ENCODE results near the gene NIP7.

DNA sequence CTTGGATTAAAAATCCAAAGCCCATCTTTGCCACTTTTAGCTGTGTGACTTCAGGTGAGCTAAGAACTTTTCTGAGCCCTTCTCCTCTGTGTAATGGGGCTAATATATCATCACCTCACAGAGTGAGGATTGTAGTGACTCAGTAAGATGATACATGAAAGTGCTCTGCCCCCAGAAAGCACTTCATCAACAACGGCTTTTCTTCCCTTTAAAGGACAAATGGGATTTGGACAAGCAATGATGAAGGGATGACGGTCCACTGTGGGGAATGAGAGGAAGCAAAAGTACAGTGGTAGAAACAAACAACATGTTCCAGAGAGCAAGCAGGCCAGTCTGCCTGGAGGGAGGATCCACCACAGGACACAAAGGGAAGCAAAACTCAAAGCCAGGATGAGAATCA is 26.3 kb downstream of the NIP7 start:
- TF ChIP-seq POLR2A (IDR thresholded peaks at IDR 0.05), result no peak
- TF ChIP-seq, protein P1, sequence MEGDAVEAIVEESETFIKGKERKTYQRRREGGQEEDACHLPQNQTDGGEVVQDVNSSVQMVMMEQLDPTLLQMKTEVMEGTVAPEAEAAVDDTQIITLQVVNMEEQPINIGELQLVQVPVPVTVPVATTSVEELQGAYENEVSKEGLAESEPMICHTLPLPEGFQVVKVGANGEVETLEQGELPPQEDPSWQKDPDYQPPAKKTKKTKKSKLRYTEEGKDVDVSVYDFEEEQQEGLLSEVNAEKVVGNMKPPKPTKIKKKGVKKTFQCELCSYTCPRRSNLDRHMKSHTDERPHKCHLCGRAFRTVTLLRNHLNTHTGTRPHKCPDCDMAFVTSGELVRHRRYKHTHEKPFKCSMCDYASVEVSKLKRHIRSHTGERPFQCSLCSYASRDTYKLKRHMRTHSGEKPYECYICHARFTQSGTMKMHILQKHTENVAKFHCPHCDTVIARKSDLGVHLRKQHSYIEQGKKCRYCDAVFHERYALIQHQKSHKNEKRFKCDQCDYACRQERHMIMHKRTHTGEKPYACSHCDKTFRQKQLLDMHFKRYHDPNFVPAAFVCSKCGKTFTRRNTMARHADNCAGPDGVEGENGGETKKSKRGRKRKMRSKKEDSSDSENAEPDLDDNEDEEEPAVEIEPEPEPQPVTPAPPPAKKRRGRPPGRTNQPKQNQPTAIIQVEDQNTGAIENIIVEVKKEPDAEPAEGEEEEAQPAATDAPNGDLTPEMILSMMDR (IDR thresholded peaks at IDR 0.05), result no peak

All from testis (tissue), 2 donors.